Measurements from ENCODE around the gene CDH11.

GRCh38 chr16:64971171-64971570 lies 150.7 kb downstream of the CDH11 start:
- TF ChIP-seq CTCF (IDR thresholded peaks at IDR 0.05) = no peak
- no peak for TF ChIP-seq EZH2 (IDR thresholded peaks at IDR 0.05; ENCODE audit: borderline replicate concordance, insufficient read depth, low read depth, low read length, poor library complexity, severe bottlenecking)

Measured in B cell (primary cell).